ENCODE data around the gene TSHR.
"Not testable (repeated sequence)": the region's sequence is repeated elsewhere in the genome, so short reads cannot be mapped to it uniquely, and the experiment has no call there.

The TSHR gene

GRCh38 chr14:81005540-81006228 lies 50.3 kb downstream of the TSHR start:
- H3K9ac ChIP-seq (ENCODE audit: low read length) = no peak overlapping the region
- H3K27me3 ChIP-seq (ENCODE audit: control insufficient read depth in 1 of 2, insufficient read depth in 2 of 2, low read length in 2 of 2) = no peaks in the 10 kb centered on the region
- H3K9me3 ChIP-seq (ENCODE audit: low read length) = no peaks in the 10 kb centered on the region
- no peak overlapping the region for H3K27ac ChIP-seq (ENCODE audit: low read depth, low read length)
- H3K36me3 ChIP-seq (ENCODE audit: insufficient read depth, low read length) = no peaks in the 10 kb centered on the region
- H3K4me3 ChIP-seq (ENCODE audit: low read depth in 1 of 2, low read length in 2 of 2) = no peak overlapping the region
- H3K4me1 ChIP-seq (ENCODE audit: insufficient read depth, low read length) = no peaks in the 10 kb centered on the region

GRCh38 chr14:81006266-81006665 lies 50.8 kb downstream of the TSHR start:
- Histone ChIP-seq H3K4me1 (ENCODE audit: insufficient read depth, low read length) (no peaks in the 10 kb centered on the region), H3K4me3 (ENCODE audit: low read depth in 1 of 2, low read length in 2 of 2) (no peak overlapping the region), H3K9ac (ENCODE audit: low read length) (no peak overlapping the region), H3K9me3 (ENCODE audit: low read length) (no peaks in the 10 kb centered on the region), H3K36me3 (ENCODE audit: insufficient read depth, low read length) (no peaks in the 10 kb centered on the region), H3K27me3 (ENCODE audit: control insufficient read depth in 1 of 2, insufficient read depth in 2 of 2, low read length in 2 of 2) (no peaks in the 10 kb centered on the region), H3K27ac (ENCODE audit: low read depth, low read length) (no peak overlapping the region)

GRCh38 chr14:81007131-81007530 lies 51.7 kb downstream of the TSHR start:
- Histone ChIP-seq H3K9me3 (ENCODE audit: low read length) (no peaks in the 10 kb centered on the region), H3K4me1 (ENCODE audit: insufficient read depth, low read length) (no peaks in the 10 kb centered on the region), H3K27me3 (ENCODE audit: control insufficient read depth in 1 of 2, insufficient read depth in 2 of 2, low read length in 2 of 2) (no peaks in the 10 kb centered on the region), H3K36me3 (ENCODE audit: insufficient read depth, low read length) (no peaks in the 10 kb centered on the region), H3K27ac (ENCODE audit: low read depth, low read length) (no peak overlapping the region), H3K4me3 (ENCODE audit: low read depth in 1 of 2, low read length in 2 of 2) (no peak overlapping the region), H3K9ac (ENCODE audit: low read length) (no peak overlapping the region)

GRCh38 chr14:81009346-81009745 lies 53.9 kb downstream of the TSHR start:
- no peak overlapping the region for H3K4me3 ChIP-seq (ENCODE audit: low read depth in 1 of 2, low read length in 2 of 2)
- no peaks in the 10 kb centered on the region for H3K4me1 ChIP-seq (ENCODE audit: insufficient read depth, low read length)
- H3K27me3 ChIP-seq (ENCODE audit: control insufficient read depth in 1 of 2, insufficient read depth in 2 of 2, low read length in 2 of 2) = no peaks in the 10 kb centered on the region
- H3K27ac ChIP-seq (ENCODE audit: low read depth, low read length) = no peak overlapping the region
- no peak overlapping the region for H3K9ac ChIP-seq (ENCODE audit: low read length)
- H3K9me3 ChIP-seq (ENCODE audit: low read length) = no peaks in the 10 kb centered on the region
- no peaks in the 10 kb centered on the region for H3K36me3 ChIP-seq (ENCODE audit: insufficient read depth, low read length)

GRCh38 chr14:81018251-81018650 lies 62.8 kb downstream of the TSHR start:
- no peaks in the 10 kb centered on the region for H3K9me3 ChIP-seq (ENCODE audit: low read length)
- no peak overlapping the region for H3K27ac ChIP-seq (ENCODE audit: low read depth, low read length)
- no peaks in the 10 kb centered on the region for H3K4me1 ChIP-seq (ENCODE audit: insufficient read depth, low read length)
- no peak overlapping the region for H3K4me3 ChIP-seq (ENCODE audit: low read depth in 1 of 2, low read length in 2 of 2)
- H3K9ac ChIP-seq (ENCODE audit: low read length) = no peak overlapping the region
- H3K36me3 ChIP-seq (ENCODE audit: insufficient read depth, low read length) = no peaks in the 10 kb centered on the region
- no peaks in the 10 kb centered on the region for H3K27me3 ChIP-seq (ENCODE audit: control insufficient read depth in 1 of 2, insufficient read depth in 2 of 2, low read length in 2 of 2)

GRCh38 chr14:81018684-81019083 lies 63.3 kb downstream of the TSHR start:
- Histone ChIP-seq H3K4me3 (ENCODE audit: low read depth in 1 of 2, low read length in 2 of 2) (no peak overlapping the region), H3K27me3 (ENCODE audit: control insufficient read depth in 1 of 2, insufficient read depth in 2 of 2, low read length in 2 of 2) (no peaks in the 10 kb centered on the region), H3K36me3 (ENCODE audit: insufficient read depth, low read length) (no peaks in the 10 kb centered on the region), H3K9ac (ENCODE audit: low read length) (no peak overlapping the region), H3K27ac (ENCODE audit: low read depth, low read length) (no peak overlapping the region), H3K9me3 (ENCODE audit: low read length) (no peaks in the 10 kb centered on the region), H3K4me1 (ENCODE audit: insufficient read depth, low read length) (no peaks in the 10 kb centered on the region)

- H3K36me3 ChIP-seq (ENCODE audit: insufficient read depth, low read length); H3K4me3 ChIP-seq (ENCODE audit: low read depth in 1 of 2, low read length in 2 of 2); H3K27me3 ChIP-seq (ENCODE audit: control insufficient read depth in 1 of 2, insufficient read depth in 2 of 2, low read length in 2 of 2); H3K27ac ChIP-seq (ENCODE audit: low read depth, low read length); H3K9ac ChIP-seq (ENCODE audit: low read length); H3K4me1 ChIP-seq (ENCODE audit: insufficient read depth, low read length); H3K9me3 ChIP-seq (ENCODE audit: low read length): not testable (repeated sequence)
Observed at GRCh38 chr14:81019113-81019512, 63.7 kb downstream of the TSHR start.

GRCh38 chr14:81023095-81023710 lies 67.8 kb downstream of the TSHR start:
- no peaks in the 10 kb centered on the region for H3K9me3 ChIP-seq (ENCODE audit: low read length)
- H3K9ac ChIP-seq (ENCODE audit: low read length) = no peak overlapping the region
- H3K4me3 ChIP-seq (ENCODE audit: low read depth in 1 of 2, low read length in 2 of 2) = no peak overlapping the region
- H3K27ac ChIP-seq (ENCODE audit: low read depth, low read length) = no peak overlapping the region
- no peaks in the 10 kb centered on the region for H3K4me1 ChIP-seq (ENCODE audit: insufficient read depth, low read length)
- no peaks in the 10 kb centered on the region for H3K36me3 ChIP-seq (ENCODE audit: insufficient read depth, low read length)
- H3K27me3 ChIP-seq (ENCODE audit: control insufficient read depth in 1 of 2, insufficient read depth in 2 of 2, low read length in 2 of 2) = no peaks in the 10 kb centered on the region

- Histone ChIP-seq H3K4me3 (ENCODE audit: low read depth in 1 of 2, low read length in 2 of 2) (no peak overlapping the region), H3K27me3 (ENCODE audit: control insufficient read depth in 1 of 2, insufficient read depth in 2 of 2, low read length in 2 of 2) (no peaks in the 10 kb centered on the region), H3K27ac (ENCODE audit: low read depth, low read length) (no peak overlapping the region), H3K4me1 (ENCODE audit: insufficient read depth, low read length) (no peaks in the 10 kb centered on the region), H3K36me3 (ENCODE audit: insufficient read depth, low read length) (no peaks in the 10 kb centered on the region), H3K9me3 (ENCODE audit: low read length) (no peaks in the 10 kb centered on the region), H3K9ac (ENCODE audit: low read length) (no peak overlapping the region)
Observed at GRCh38 chr14:81028461-81028860, 73.0 kb downstream of the TSHR start.

GRCh38 chr14:81031488-81031887 lies 76.1 kb downstream of the TSHR start:
- Histone ChIP-seq H3K27ac (ENCODE audit: low read depth, low read length) (no peak overlapping the region), H3K36me3 (ENCODE audit: insufficient read depth, low read length) (no peaks in the 10 kb centered on the region), H3K4me1 (ENCODE audit: insufficient read depth, low read length) (no peaks in the 10 kb centered on the region), H3K9me3 (ENCODE audit: low read length) (no peaks in the 10 kb centered on the region), H3K4me3 (ENCODE audit: low read depth in 1 of 2, low read length in 2 of 2) (no peak overlapping the region), H3K9ac (ENCODE audit: low read length) (no peak overlapping the region), H3K27me3 (ENCODE audit: control insufficient read depth in 1 of 2, insufficient read depth in 2 of 2, low read length in 2 of 2) (no peaks in the 10 kb centered on the region)

GRCh38 chr14:81033698-81034240 lies 78.3 kb downstream of the TSHR start:
- Histone ChIP-seq H3K4me1 (ENCODE audit: insufficient read depth, low read length) (no peaks in the 10 kb centered on the region), H3K27me3 (ENCODE audit: control insufficient read depth in 1 of 2, insufficient read depth in 2 of 2, low read length in 2 of 2) (no peaks in the 10 kb centered on the region), H3K9me3 (ENCODE audit: low read length) (no peaks in the 10 kb centered on the region), H3K36me3 (ENCODE audit: insufficient read depth, low read length) (no peaks in the 10 kb centered on the region), H3K4me3 (ENCODE audit: low read depth in 1 of 2, low read length in 2 of 2) (no peak overlapping the region), H3K9ac (ENCODE audit: low read length) (no peak overlapping the region), H3K27ac (ENCODE audit: low read depth, low read length) (no peak overlapping the region)

- H3K9ac ChIP-seq (ENCODE audit: low read length) = no peak overlapping the region
- H3K4me3 ChIP-seq (ENCODE audit: low read depth in 1 of 2, low read length in 2 of 2) = no peak overlapping the region
- H3K9me3 ChIP-seq (ENCODE audit: low read length) = no peaks in the 10 kb centered on the region
- H3K27me3 ChIP-seq (ENCODE audit: control insufficient read depth in 1 of 2, insufficient read depth in 2 of 2, low read length in 2 of 2) = no peaks in the 10 kb centered on the region
- no peak overlapping the region for H3K27ac ChIP-seq (ENCODE audit: low read depth, low read length)
- no peaks in the 10 kb centered on the region for H3K36me3 ChIP-seq (ENCODE audit: insufficient read depth, low read length)
- H3K4me1 ChIP-seq (ENCODE audit: insufficient read depth, low read length) = no peaks in the 10 kb centered on the region
Observed at GRCh38 chr14:81042438-81042837, 87.0 kb downstream of the TSHR start.

Data from muscle layer of colon (tissue), 2 donors.